Activated CD4-positive, alpha-beta memory T cell treated with anti-CD3 and anti-CD28 coated beads, Interleukin-2, amount 10 ng/mL, durations not matched to agents 7 days and 5 days (primary cell): ENCODE results near the gene THRB. TPM values are rescaled to one million over a fixed set of nuclear protein-coding genes. Genes with fewer than 3 reads are reported as not detected.

Source experiments
- CTCF ChIA-PET: fragments of 350-600 bp; sonication (Branson Sonifier 250); formaldehyde crosslinking; loops from one replicate; lab custom pipeline; 2021; ENCODE audit warnings: antibody characterized with exemption, inconsistent platforms; lab: Charles Lee
- POLR2A ChIA-PET: fragments of 350-600 bp; sonication (Branson Sonifier 250); formaldehyde crosslinking; loops from one replicate; lab custom pipeline; 2021; ENCODE audit warnings: antibody characterized with exemption; lab: Charles Lee
- DNase-seq: peaks from one replicate; pipeline ENCODE4 v3.0.0-alpha.2; 2020
- H3K27ac Mint-ChIP-seq: one replicate; pipeline ENCODE4 v1.8.0; 2021; ENCODE audit warnings: mild to moderate bottlenecking, mixed read lengths
- H3K27me3 Mint-ChIP-seq: one replicate; pipeline ENCODE4 v1.8.0; 2021; ENCODE audit warnings: mixed read lengths
- H3K36me3 Mint-ChIP-seq: one replicate; pipeline ENCODE4 v1.8.0; 2021; ENCODE audit warnings: low read depth, mixed read lengths
- H3K4me1 Mint-ChIP-seq: one replicate; pipeline ENCODE4 v1.8.0; 2021; ENCODE audit warnings: mixed read lengths
- H3K4me3 Mint-ChIP-seq: one replicate; pipeline ENCODE4 v1.8.0; 2021; ENCODE audit warnings: mild to moderate bottlenecking, mixed read lengths
- H3K9me3 Mint-ChIP-seq: one replicate; pipeline ENCODE4 v1.8.0; 2021; ENCODE audit warnings: mixed read lengths
- total RNA-seq, 2 experiments: library from RNA; stranded (reverse); gene quantifications; one replicate each; pipeline ENCODE4 v1.2.3, GENCODE V29; 2021

THRB gene
- total RNA-seq, 2 experiments from 2014 or later, result not detected

- H3K4me3 Mint-ChIP-seq, result no peak overlapping the region
- no peaks in the 10 kb centered on the region for H3K9me3 Mint-ChIP-seq
- no peaks in the 10 kb centered on the region for H3K27me3 Mint-ChIP-seq
- POLR2A ChIA-PET, result no interaction called here
- no peaks in the 10 kb centered on the region for H3K4me1 Mint-ChIP-seq
- H3K27ac Mint-ChIP-seq, result no peak overlapping the region
- no peaks in the 10 kb centered on the region for H3K36me3 Mint-ChIP-seq
- CTCF ChIA-PET, result no interaction called here
- DNase-seq, result no peak
These were observed 352.5 kb downstream of the THRB start for GRCh38 chr3:24142127-24142526.

- H3K9me3 Mint-ChIP-seq, result no peaks in the 10 kb centered on the region
- POLR2A ChIA-PET, result no interaction called here
- H3K36me3 Mint-ChIP-seq, result no peaks in the 10 kb centered on the region
- CTCF ChIA-PET, result no interaction called here
- DNase-seq, result no peak
- no peaks in the 10 kb centered on the region for H3K4me1 Mint-ChIP-seq
- H3K27me3 Mint-ChIP-seq, result no peaks in the 10 kb centered on the region
- H3K4me3 Mint-ChIP-seq, result no peak overlapping the region
- H3K27ac Mint-ChIP-seq, result no peak overlapping the region
These were observed 353.1 kb downstream of the THRB start for GRCh38 chr3:24141548-24141947.

GRCh38 chr3:24139463-24140412, 354.9 kb downstream of the THRB start:
- Mint-ChIP-seq H3K4me1 (no peaks in the 10 kb centered on the region), H3K4me3 (no peak overlapping the region)

GRCh38 chr3:24138876-24139256, 355.8 kb downstream of the THRB start:
- H3K4me1 Mint-ChIP-seq, result no peaks in the 10 kb centered on the region
- CTCF ChIA-PET, result no interaction called here
- H3K36me3 Mint-ChIP-seq, result no peaks in the 10 kb centered on the region
- POLR2A ChIA-PET, result no interaction called here
- no peaks in the 10 kb centered on the region for H3K9me3 Mint-ChIP-seq
- no peaks in the 10 kb centered on the region for H3K27me3 Mint-ChIP-seq
- no peak for DNase-seq
- no peak overlapping the region for H3K4me3 Mint-ChIP-seq
- H3K27ac Mint-ChIP-seq, result no peak overlapping the region

More at GRCh38 chr3:24139463-24140412, 354.9 kb downstream of the THRB start:
- H3K36me3 Mint-ChIP-seq, result no peaks in the 10 kb centered on the region
- no peaks in the 10 kb centered on the region for H3K27me3 Mint-ChIP-seq
- ChIA-PET CTCF (no interaction called here), POLR2A (no interaction called here)
- DNase-seq, result no peak
- no peak overlapping the region for H3K27ac Mint-ChIP-seq
- no peaks in the 10 kb centered on the region for H3K9me3 Mint-ChIP-seq

- H3K27me3 Mint-ChIP-seq, result no peaks in the 10 kb centered on the region
- H3K4me1 Mint-ChIP-seq, result no peaks in the 10 kb centered on the region
- no peaks in the 10 kb centered on the region for H3K9me3 Mint-ChIP-seq
- H3K27ac Mint-ChIP-seq, result no peak overlapping the region
- DNase-seq, result no peak
- CTCF ChIA-PET, result interaction anchor here (0.6 kb wide), 1 partner anchor 136 kb away, joined by 4 read pairs; no protein-coding TSS in a partner anchor
- H3K4me3 Mint-ChIP-seq, result no peak overlapping the region
- H3K36me3 Mint-ChIP-seq, result no peaks in the 10 kb centered on the region
- POLR2A ChIA-PET, result no interaction called here
These were observed 356.4 kb downstream of the THRB start for GRCh38 chr3:24137958-24138875.

- H3K27ac Mint-ChIP-seq, result no peak overlapping the region
- CTCF ChIA-PET, result no interaction called here
- no peaks in the 10 kb centered on the region for H3K4me1 Mint-ChIP-seq
- no peak for DNase-seq
- POLR2A ChIA-PET, result no interaction called here
- no peaks in the 10 kb centered on the region for H3K36me3 Mint-ChIP-seq
- no peaks in the 10 kb centered on the region for H3K9me3 Mint-ChIP-seq
- H3K27me3 Mint-ChIP-seq, result no peaks in the 10 kb centered on the region
- H3K4me3 Mint-ChIP-seq, result no peak overlapping the region
These were observed 357.3 kb downstream of the THRB start for GRCh38 chr3:24137334-24137733.

GRCh38 chr3:24136624-24137310, 357.9 kb downstream of the THRB start:
- no peak overlapping the region for H3K4me3 Mint-ChIP-seq
- H3K27ac Mint-ChIP-seq, result no peak overlapping the region
- CTCF ChIA-PET, result interaction anchor here (1.1 kb wide), 1 partner anchor 11 kb away, joined by 3 read pairs; no protein-coding TSS in a partner anchor
- no peaks in the 10 kb centered on the region for H3K9me3 Mint-ChIP-seq
- H3K4me1 Mint-ChIP-seq, result no peaks in the 10 kb centered on the region
- H3K36me3 Mint-ChIP-seq, result no peaks in the 10 kb centered on the region
- POLR2A ChIA-PET, result no interaction called here
- no peak for DNase-seq
- H3K27me3 Mint-ChIP-seq, result no peaks in the 10 kb centered on the region

- CTCF ChIA-PET, result no interaction called here
- DNase-seq, result no peak
- H3K27ac Mint-ChIP-seq, result no peak overlapping the region
- H3K27me3 Mint-ChIP-seq, result no peaks in the 10 kb centered on the region
- no peaks in the 10 kb centered on the region for H3K4me1 Mint-ChIP-seq
- no peaks in the 10 kb centered on the region for H3K36me3 Mint-ChIP-seq
- H3K9me3 Mint-ChIP-seq, result no peaks in the 10 kb centered on the region
- no peak overlapping the region for H3K4me3 Mint-ChIP-seq
- POLR2A ChIA-PET, result no interaction called here
These were observed 359.4 kb downstream of the THRB start for GRCh38 chr3:24135280-24135679.

- Mint-ChIP-seq H3K36me3 (no peaks in the 10 kb centered on the region), H3K27me3 (no peaks in the 10 kb centered on the region), H3K4me1 (no peaks in the 10 kb centered on the region), H3K9me3 (no peaks in the 10 kb centered on the region), H3K4me3 (no peak overlapping the region), H3K27ac (no peak overlapping the region)
- POLR2A ChIA-PET, result no interaction called here
- DNase-seq, result no peak
- CTCF ChIA-PET, result no interaction called here
These were observed 360.7 kb downstream of the THRB start for GRCh38 chr3:24133942-24134341.

- no peaks in the 10 kb centered on the region for H3K27me3 Mint-ChIP-seq
These were observed 361.2 kb downstream of the THRB start for GRCh38 chr3:24133436-24133835.

GRCh38 chr3:24129549-24129948, 365.1 kb downstream of the THRB start:
- no peaks in the 10 kb centered on the region for H3K27me3 Mint-ChIP-seq
- H3K36me3 Mint-ChIP-seq, result no peaks in the 10 kb centered on the region

More at GRCh38 chr3:24133436-24133835, 361.2 kb downstream of the THRB start:
- Mint-ChIP-seq H3K36me3 (no peaks in the 10 kb centered on the region), H3K27ac (no peak overlapping the region), H3K4me3 (no peak overlapping the region), H3K4me1 (no peaks in the 10 kb centered on the region), H3K9me3 (no peaks in the 10 kb centered on the region)
- DNase-seq, result no peak
- ChIA-PET POLR2A (no interaction called here), CTCF (no interaction called here)

GRCh38 chr3:24128199-24129005, 366.2 kb downstream of the THRB start:
- ChIA-PET POLR2A (no interaction called here), CTCF (no interaction called here)
- Mint-ChIP-seq H3K27ac (no peak overlapping the region), H3K36me3 (no peaks in the 10 kb centered on the region), H3K9me3 (no peaks in the 10 kb centered on the region), H3K4me3 (no peak overlapping the region), H3K4me1 (no peaks in the 10 kb centered on the region), H3K27me3 (no peaks in the 10 kb centered on the region)
- no peak for DNase-seq

More at GRCh38 chr3:24129549-24129948, 365.1 kb downstream of the THRB start:
- H3K9me3 Mint-ChIP-seq, result no peaks in the 10 kb centered on the region
- H3K4me3 Mint-ChIP-seq, result no peak overlapping the region
- H3K27ac Mint-ChIP-seq, result no peak overlapping the region
- no peak for DNase-seq
- ChIA-PET POLR2A (no interaction called here), CTCF (no interaction called here)
- H3K4me1 Mint-ChIP-seq, result no peaks in the 10 kb centered on the region
